Stimulated activated CD4-positive, alpha-beta T cell treated with anti-CD3 and anti-CD28 coated beads, Interleukin-2, amount 100 ng/mL, for 48 hours (primary cell): ENCODE measurements around the gene ZNF407.

ENCODE experiments used
- DNase-seq, 2 donors: peaks; one replicate each; pipeline ENCODE4 v3.0.0-alpha.2; 2020

ZNF407 gene

GRCh38 chr18:74589811-74590210 lies 7.9 kb upstream of the ZNF407 start:
- DNase-seq: no peak

- no peak for DNase-seq
These were observed 7.0 kb upstream of the ZNF407 start for GRCh38 chr18:74590671-74591070.

DNA sequence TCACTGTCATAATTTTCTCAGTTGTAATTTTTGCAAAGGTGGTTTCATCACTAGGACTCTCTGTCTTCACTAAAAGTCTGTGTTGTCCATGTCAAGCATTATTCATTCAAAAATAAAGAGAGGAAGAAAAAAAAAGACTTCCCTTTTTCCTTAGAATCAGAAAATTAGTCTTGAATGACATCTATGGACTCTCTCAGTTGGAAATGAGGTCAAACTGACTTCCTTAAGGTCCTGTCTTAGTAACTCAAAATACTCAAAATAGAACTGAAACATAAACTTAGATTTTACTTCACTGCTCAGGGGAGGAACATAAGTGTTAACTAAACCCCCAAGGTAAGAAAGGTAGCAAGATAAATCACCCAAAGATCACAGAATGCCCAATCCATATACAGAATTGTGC lies 2.2 kb upstream of the ZNF407 start:
- no peak for DNase-seq

- peak; percentile 58 to 59 for DNase-seq
These were observed 522 bp upstream of the ZNF407 start for GRCh38 chr18:74597034-74597661.

DNA sequence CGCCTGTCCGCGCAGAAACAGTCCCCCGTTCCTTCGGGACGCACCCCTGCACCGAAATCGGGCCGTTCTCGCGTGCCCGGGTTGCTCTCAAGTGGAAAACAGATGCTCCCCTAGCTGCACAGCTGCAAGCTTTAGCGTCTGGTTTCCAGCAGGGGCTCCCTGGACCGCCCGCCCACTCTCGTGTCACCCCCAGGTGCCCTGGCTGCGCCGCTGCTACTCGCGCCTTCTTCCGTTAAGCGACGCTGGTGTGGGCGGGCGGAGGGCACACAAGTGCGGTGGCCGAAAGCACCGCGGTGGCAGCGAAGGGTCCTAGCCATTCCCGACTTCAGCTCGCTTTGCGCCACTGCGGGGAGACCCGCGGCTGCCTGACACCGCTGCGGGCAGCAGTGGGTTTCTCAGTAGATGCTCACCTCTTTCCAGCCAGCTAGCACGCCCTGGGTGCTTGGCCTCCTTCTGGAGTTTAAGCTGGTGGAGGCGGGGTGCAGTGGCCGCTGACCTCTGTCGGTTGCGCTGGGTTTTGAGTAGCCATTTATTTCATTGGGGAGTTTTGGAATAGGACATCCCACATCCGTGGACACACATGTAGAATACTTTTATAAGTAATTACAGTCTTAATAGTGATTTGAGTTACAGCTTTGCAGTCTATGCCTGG lies 806 bp downstream of the ZNF407 start:
- peak; percentile 54 for DNase-seq

GRCh38 chr18:74604361-74604760 lies 6.7 kb downstream of the ZNF407 start:
- DNase-seq: no peak

DNA sequence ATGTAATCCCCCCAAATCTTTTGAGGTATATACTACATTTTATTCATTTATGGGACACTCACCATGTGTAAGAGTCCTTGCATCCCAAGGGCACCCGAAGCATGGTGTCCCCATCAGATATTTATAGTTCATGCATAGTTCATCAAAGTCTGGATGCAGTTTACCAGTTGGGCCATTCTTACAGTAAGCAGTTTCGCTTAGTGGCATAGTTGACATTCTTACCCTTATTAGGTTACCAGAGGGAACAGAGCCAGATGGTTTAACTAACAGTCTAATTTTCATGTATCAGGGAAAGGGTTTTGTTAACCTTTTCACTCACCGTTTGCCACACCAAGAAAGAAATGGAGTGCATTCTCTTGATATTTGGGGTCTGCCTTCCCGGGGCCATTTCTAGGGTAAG lies 7.1 kb downstream of the ZNF407 start:
- DNase-seq: no peak

- DNase-seq: no peak
These were observed 11.0 kb downstream of the ZNF407 start for GRCh38 chr18:74608681-74609080.

DNA sequence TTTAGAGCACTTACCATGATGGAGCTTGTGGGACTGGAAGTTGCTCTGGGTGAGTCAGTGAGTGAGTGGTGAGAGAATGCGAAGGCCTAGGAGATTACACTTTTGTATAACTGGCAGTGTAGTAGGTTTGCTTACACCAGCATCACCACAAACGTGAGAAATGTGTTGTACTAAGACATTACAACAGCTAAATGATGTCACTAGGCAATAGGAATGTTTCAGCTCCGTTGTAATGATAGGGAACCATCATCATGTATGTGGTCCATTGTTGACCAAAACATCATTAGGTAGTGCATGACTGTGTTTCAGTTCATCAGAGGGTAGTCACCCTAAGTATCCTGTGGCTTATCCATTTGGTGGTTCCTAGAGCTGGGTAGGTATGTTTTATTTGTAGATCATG lies 11.9 kb downstream of the ZNF407 start:
- DNase-seq: no peak

GRCh38 chr18:74610051-74610615 lies 12.5 kb downstream of the ZNF407 start:
- no peak for DNase-seq

GRCh38 chr18:74610860-74611259 lies 13.2 kb downstream of the ZNF407 start:
- DNase-seq: no peak

DNA sequence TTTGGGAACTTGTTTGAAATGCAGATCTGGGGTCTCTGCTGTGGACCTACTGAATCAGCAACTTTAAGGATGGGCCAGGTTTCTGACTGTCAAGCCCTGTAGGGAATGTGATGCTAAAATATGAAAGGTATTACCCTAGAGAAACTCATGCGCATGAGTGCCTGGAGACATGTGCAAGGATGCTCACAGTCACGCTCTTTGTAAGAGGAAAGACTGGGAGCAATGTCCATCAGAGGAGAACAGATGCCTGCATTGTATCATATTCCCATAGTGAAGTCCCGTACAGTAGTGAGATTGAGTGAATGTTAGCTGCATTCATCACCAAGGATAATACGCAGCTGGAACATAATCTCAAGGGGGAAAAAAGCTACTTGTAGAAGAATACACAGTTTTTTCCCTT lies 14.1 kb downstream of the ZNF407 start:
- DNase-seq: no peak

GRCh38 chr18:74613381-74613780 lies 15.7 kb downstream of the ZNF407 start:
- no peak for DNase-seq

DNA sequence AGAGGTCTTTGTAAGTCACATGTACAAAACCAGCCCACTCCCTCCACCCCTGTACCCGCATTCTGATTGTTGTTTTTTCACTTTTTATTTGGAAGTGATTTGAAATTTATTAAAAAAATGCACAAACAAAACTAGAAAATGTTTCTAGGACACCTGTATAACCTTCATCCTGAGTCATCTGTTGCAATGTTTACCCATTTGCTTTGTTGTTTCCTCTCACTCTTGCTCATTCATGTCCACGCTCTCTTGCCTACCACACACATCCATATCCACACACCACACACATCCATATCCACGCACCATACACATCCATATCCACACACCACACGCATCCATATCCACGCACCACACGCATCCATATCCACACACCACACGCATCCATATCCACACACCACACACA lies 18.8 kb downstream of the ZNF407 start:
- DNase-seq: no peak

DNA sequence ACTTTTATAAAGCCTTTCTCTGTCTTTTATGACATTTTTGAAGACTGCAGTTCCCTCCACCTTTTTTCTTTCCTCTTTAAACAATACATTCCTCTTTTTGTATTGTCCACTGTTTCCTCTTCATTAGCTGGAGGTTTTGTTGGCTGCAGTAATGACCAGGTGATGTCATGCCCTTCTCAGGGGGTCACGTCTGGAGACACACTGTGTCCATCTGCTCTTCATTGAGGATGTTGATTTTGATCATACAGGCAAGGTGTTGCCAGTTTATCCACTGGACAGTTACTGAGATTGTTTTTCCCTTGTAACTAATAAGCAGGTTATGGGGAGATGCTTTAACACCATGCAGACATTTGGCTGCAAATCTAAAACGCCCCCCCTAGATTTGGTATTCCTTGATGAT lies 19.8 kb downstream of the ZNF407 start:
- DNase-seq: no peak

GRCh38 chr18:74622072-74622471 lies 24.4 kb downstream of the ZNF407 start:
- DNase-seq: no peak

GRCh38 chr18:74623047-74623816 lies 25.6 kb downstream of the ZNF407 start:
- DNase-seq: no peak

DNA sequence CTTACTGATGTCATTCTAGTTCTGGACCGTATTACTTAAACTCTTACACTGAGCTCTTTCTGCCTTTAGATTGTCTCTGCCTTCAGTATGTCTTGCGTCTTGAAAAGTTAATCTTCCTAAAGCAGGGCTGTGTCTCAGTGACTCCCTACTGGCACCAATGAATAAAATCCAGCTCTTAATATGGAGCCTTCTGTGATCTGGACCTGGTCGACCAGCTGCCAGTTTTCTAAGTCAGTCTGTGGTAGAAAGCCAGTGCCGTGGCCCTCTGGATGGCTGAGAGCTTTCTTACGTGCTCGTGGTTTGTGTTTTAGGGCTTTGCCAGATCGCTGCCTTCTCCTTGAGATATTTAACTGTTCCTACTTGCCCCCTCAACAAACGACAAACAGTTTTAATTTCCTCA lies 26.8 kb downstream of the ZNF407 start:
- DNase-seq: no peak

GRCh38 chr18:74625157-74625556 lies 27.5 kb downstream of the ZNF407 start:
- no peak for DNase-seq

DNA sequence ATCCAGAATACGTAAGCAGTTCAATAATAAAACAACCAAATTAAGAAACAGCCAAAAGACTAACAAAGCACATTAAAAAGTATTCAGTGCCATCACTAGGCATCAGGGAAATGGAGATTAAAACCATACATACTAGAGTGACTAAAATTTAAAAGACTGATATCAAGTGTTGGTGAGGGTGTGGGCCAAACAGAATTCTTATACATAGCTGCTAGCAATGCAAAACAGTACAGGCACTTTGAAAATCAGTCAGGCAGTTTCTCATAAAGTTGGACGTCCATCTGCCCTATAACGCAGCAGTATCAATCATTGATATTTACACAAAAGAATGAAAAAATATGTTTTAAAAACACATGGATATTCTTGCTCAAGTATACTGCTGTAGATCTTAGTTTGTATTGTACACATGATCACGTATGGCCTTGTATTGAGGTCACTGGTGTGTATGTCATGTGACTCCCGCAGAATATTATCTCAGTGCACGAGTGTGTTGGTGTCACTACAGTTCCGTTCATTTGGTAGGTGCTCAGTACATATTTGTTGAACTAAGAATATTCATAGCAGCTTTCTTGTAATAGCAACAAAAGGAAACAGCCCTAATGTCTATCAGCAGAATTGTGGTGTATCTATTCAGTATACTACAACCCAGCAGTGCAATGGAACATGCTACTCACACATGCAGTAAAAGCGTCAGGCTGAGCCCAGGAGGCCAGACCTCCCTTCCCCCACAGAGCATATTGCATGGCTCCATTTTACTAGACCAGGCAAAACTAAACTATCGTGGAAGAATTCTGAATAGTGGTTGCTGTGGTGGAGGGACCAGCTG lies 28.6 kb downstream of the ZNF407 start:
- DNase-seq: no peak

DNA sequence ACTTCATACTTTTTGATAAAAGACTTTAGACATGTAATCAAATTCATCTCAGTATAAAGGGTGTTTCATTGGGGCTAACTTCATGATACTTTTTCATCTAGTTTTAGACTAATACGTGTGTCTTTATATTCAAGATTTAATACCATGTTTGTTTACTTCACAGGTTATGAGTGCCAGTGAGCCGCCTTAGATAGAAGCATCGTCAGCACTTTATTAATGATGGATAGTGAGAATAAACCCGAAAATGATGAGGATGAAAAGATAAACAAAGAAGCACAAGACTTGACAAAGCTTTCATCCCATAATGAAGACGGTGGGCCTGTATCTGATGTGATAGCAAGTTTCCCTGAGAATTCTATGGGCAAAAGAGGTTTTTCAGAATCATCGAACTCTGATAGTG lies 33.1 kb downstream of the ZNF407 start:
- no peak for DNase-seq

DNA sequence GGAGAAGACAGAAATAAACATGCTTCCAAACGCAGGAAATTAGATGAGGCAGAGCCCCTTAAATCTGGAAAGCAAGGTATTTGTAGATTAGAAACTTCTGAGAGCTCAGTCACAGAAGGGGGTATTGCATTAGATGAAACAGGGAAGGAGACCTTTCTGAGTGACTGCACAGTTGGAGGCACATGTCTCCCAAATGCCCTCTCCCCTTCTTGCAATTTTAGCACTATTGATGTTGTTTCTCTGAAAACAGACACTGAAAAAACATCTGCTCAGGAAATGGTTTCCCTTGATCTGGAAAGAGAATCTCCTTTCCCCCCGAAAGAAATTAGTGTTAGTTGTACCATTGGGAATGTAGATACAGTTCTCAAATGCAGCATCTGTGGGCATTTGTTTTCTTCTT lies 33.5 kb downstream of the ZNF407 start:
- no peak for DNase-seq
